Endothelial cell (in vitro differentiated cells): Measurements from ENCODE around the gene LGR6. TPM values are rescaled to one million over a fixed set of nuclear protein-coding genes. Genes with fewer than 3 reads are reported as not detected.

Experiments
- DNase-seq: peaks from one replicate; pipeline ENCODE4 v3.0.0; 2021; ENCODE audit warnings: low spot score
- H3K27ac Mint-ChIP-seq: one replicate; pipeline ENCODE4 v1.8.0; 2021; ENCODE audit warnings: mixed read lengths, inconsistent platforms; ENCODE audit not compliant: unreplicated experiment
- H3K27me3 Mint-ChIP-seq: one replicate; pipeline ENCODE4 v1.8.0; 2021; ENCODE audit warnings: mild to moderate bottlenecking, moderate library complexity, mixed read lengths, inconsistent platforms; ENCODE audit not compliant: unreplicated experiment
- H3K36me3 Mint-ChIP-seq: one replicate; pipeline ENCODE4 v1.8.0; 2021; ENCODE audit warnings: mild to moderate bottlenecking, low read depth, mixed read lengths, inconsistent platforms; ENCODE audit not compliant: unreplicated experiment
- H3K4me1 Mint-ChIP-seq: one replicate; pipeline ENCODE4 v1.8.0; 2021; ENCODE audit warnings: mild to moderate bottlenecking, mixed read lengths, inconsistent platforms; ENCODE audit not compliant: unreplicated experiment
- H3K4me3 Mint-ChIP-seq: one replicate; pipeline ENCODE4 v1.8.0; 2021; ENCODE audit warnings: mild to moderate bottlenecking, mixed read lengths, inconsistent platforms; ENCODE audit not compliant: unreplicated experiment
- H3K9me3 Mint-ChIP-seq: one replicate; pipeline ENCODE4 v1.8.0; 2021; ENCODE audit warnings: mixed read lengths, inconsistent platforms; ENCODE audit not compliant: unreplicated experiment
- total RNA-seq: library from RNA; stranded (reverse); fragmentation: NEBNext Ultra II Directional; extraction: Animal tissue kit (Norgen Biotek cat#: 25700); gene quantifications from one replicate; pipeline ENCODE4 v1.2.1, GENCODE V29; 2021; ENCODE audit not compliant: unreplicated experiment
- TF ChIP-seq, protein P1 (sequence below): fragments of 200-600 bp; sonication (generic); IDR thresholded peaks from one replicate; pipeline ENCODE4 v1.5.0; 2021; ENCODE audit warnings: antibody characterized with exemption; ENCODE audit not compliant: unreplicated experiment

Gene LGR6
- total RNA-seq, 1 donor from 2014 or later = 0.23 TPM

DNA sequence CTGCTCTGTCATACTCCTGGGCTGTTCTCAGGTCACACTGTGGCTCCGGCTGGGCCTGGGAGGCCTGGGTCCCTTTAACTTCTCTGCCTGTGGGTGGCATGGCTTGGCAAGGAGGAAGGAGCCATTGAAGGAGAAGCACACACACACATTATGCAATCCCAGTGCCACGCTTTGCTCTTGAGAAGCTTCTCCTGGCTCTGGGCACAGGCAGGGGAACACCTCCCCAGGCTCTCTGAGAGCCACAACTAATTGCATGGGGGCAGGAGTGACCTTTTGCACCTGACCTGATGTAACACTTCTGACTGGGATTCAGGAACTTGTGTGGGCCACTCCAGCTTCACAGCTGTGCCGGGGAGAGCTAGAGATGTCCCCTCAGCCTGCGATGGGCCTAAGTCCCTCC, 23.1 kb downstream of the LGR6 start:
- no peak overlapping the region for H3K27ac Mint-ChIP-seq
- peaks cover 14% of the 10 kb centered on the region for H3K27me3 Mint-ChIP-seq
- TF ChIP-seq, protein P1, sequence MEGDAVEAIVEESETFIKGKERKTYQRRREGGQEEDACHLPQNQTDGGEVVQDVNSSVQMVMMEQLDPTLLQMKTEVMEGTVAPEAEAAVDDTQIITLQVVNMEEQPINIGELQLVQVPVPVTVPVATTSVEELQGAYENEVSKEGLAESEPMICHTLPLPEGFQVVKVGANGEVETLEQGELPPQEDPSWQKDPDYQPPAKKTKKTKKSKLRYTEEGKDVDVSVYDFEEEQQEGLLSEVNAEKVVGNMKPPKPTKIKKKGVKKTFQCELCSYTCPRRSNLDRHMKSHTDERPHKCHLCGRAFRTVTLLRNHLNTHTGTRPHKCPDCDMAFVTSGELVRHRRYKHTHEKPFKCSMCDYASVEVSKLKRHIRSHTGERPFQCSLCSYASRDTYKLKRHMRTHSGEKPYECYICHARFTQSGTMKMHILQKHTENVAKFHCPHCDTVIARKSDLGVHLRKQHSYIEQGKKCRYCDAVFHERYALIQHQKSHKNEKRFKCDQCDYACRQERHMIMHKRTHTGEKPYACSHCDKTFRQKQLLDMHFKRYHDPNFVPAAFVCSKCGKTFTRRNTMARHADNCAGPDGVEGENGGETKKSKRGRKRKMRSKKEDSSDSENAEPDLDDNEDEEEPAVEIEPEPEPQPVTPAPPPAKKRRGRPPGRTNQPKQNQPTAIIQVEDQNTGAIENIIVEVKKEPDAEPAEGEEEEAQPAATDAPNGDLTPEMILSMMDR = no peak
- no peak for DNase-seq
- H3K4me1 Mint-ChIP-seq = peaks cover 10% of the 10 kb centered on the region
- H3K36me3 Mint-ChIP-seq = no peaks in the 10 kb centered on the region
- no peaks in the 10 kb centered on the region for H3K9me3 Mint-ChIP-seq
- H3K4me3 Mint-ChIP-seq = no peak overlapping the region

DNA sequence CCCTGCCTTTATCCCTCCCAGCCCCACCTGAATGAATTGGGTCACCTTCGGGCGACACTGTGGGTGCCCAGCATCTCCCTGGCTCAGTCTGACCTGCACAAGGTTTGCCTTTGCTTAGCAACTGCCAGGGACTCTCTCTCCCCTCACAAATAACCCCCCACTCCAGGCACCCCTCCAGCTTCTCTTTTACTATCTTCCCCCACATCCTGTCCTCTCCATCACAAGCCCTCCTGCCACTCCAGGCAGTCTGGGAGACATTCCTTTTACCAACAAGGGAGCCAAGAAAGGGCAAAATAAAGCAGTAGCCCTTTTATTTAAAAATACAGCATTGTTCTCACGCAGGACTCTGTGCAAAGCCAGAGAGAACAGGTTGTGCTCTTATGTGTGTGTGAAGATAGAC, 23.9 kb downstream of the LGR6 start:
- TF ChIP-seq, protein P1 = no peak
- H3K9me3 Mint-ChIP-seq = no peaks in the 10 kb centered on the region
- no peaks in the 10 kb centered on the region for H3K36me3 Mint-ChIP-seq
- H3K27ac Mint-ChIP-seq = peak overlapping the region; percentile 51
- H3K4me3 Mint-ChIP-seq = no peak overlapping the region
- H3K4me1 Mint-ChIP-seq = peaks cover 12% of the 10 kb centered on the region
- H3K27me3 Mint-ChIP-seq = peaks cover 17% of the 10 kb centered on the region
- no peak for DNase-seq

DNA sequence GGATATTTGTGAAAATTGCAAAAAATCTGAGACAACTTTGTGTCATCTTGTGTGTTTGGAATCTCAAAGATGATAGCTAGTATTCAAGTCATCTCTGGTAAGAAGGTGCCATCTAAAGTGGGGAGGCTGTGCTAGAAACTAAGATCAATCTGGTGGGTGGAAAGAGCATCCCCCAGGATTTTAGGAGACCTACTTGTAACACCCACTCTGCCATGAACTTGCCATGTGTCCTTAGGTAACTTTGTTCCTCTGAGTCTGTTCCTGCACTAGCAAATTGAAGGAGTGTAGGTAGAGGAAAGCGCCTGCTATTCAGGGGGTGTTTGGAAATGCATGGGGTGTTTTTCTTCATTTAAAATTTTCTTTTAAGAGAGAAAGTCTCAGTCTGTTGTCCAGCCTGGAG, 24.4 kb downstream of the LGR6 start:
- Mint-ChIP-seq H3K27me3 (peaks cover 14% of the 10 kb centered on the region), H3K27ac (no peak overlapping the region)
- no peak for DNase-seq

DNA sequence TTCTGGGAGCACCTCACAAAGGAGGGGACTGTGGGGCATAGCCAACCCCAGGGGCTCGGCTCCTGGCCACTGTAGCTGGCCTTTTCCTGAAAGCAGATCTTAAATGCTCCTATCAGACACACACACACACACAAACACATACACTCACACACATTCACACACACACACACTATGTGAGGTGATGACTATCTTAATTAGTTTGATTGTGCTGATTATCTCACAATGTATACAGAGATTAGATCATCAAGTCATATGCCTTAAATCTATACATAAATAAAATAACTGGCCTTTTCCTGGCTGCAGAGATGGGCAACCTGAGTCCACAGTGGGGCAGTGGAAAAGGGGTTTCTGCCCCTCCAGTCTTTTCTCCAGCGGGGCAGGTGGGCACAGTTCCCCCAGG, 27.1 kb downstream of the LGR6 start:
- H3K4me3 Mint-ChIP-seq = no peak overlapping the region
- DNase-seq = no peak
- peaks cover 8% of the 10 kb centered on the region for H3K4me1 Mint-ChIP-seq
- H3K36me3 Mint-ChIP-seq = no peaks in the 10 kb centered on the region
- H3K27me3 Mint-ChIP-seq = peaks cover 12% of the 10 kb centered on the region
- TF ChIP-seq, protein P1 = no peak
- H3K27ac Mint-ChIP-seq = no peak overlapping the region
- no peaks in the 10 kb centered on the region for H3K9me3 Mint-ChIP-seq

More for the DNA sequence above, 24.4 kb downstream of the LGR6 start:
- H3K36me3 Mint-ChIP-seq = no peaks in the 10 kb centered on the region
- no peaks in the 10 kb centered on the region for H3K9me3 Mint-ChIP-seq
- H3K4me3 Mint-ChIP-seq = no peak overlapping the region
- TF ChIP-seq, protein P1 = no peak
- H3K4me1 Mint-ChIP-seq = peaks cover 12% of the 10 kb centered on the region

DNA sequence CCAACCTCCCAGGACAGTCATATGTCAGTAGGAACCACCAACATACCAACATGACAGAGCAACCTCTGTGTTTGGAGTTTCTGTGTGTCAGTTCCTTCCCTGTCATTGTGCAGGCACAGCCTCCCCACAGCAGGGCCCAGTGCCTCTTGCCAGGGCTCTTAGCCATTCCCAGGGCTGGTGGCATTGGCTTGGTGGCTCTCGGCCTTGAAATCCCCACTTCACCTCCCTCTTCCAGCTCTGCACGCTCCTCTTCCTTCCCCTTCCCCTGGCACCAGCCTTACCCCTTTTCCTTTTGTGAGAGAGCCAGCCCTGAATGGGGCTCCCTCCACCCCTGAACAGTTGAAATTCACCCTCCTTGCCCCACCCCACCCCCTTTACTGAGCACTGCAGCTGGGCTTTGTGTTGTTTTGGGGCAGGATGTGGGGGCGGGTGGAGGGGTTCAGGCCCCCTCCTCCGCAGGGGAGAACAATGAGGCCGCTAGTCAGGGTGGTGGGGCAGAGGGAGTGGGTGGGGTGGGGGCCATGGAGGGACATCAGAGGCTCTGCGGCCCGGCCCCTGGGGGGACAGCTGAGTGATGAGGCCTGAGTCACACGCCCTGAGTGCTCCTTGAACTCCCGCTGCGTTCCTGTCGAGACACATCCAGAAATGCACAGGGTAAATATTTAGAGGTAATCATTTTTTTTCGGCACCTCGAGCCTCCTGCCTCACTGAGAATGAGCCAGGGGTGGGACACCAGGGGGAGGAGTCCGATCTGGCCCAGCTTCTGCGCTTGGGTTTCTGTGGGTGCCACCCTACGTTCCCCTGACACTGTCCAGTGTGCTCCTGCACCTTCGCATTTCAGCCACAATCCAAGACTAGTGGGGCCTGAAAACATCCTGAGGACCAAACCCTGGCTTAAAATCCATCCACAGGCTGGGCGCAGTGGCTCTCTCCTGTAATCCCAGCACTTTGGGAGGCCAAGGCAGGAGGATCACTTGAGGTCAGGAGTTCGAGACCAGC, 28.6 kb downstream of the LGR6 start:
- H3K27me3 Mint-ChIP-seq = peaks cover 16% of the 10 kb centered on the region
- TF ChIP-seq, protein P1 = no peak
- H3K27ac Mint-ChIP-seq = no peak overlapping the region
- no peaks in the 10 kb centered on the region for H3K36me3 Mint-ChIP-seq
- DNase-seq = no peak
- H3K4me1 Mint-ChIP-seq = peaks cover 8% of the 10 kb centered on the region
- no peaks in the 10 kb centered on the region for H3K9me3 Mint-ChIP-seq
- no peak overlapping the region for H3K4me3 Mint-ChIP-seq
